Activated naive CD8-positive, alpha-beta T cell treated with anti-CD3 and anti-CD28 coated beads, Interleukin-2, amount 50 U/mL, for 24 hours (primary cell): ENCODE measurements around the gene MRPL9.
"Not testable (repeated sequence)": the region's sequence is repeated elsewhere in the genome, so short reads cannot be mapped to it uniquely, and the experiment has no call there.

ENCODE experiments used
- ATAC-seq: fragments of 150-1000 bp; cut with Tn5 transposase; one replicate; pipeline ENCODE4 v1.10.0; 2021
- DNase-seq: peaks from one replicate; pipeline ENCODE4 v3.0.0; 2021
- H3K27ac Mint-ChIP-seq: one replicate; pipeline ENCODE4 v1.8.0; 2021; ENCODE audit warnings: mild to moderate bottlenecking, mixed read lengths
- H3K27me3 Mint-ChIP-seq: one replicate; pipeline ENCODE4 v1.8.0; 2021; ENCODE audit warnings: mixed read lengths
- H3K36me3 Mint-ChIP-seq: one replicate; pipeline ENCODE4 v1.8.0; 2021; ENCODE audit warnings: low read depth, mixed read lengths
- H3K4me1 Mint-ChIP-seq: one replicate; pipeline ENCODE4 v1.8.0; 2021; ENCODE audit warnings: mixed read lengths
- H3K4me3 Mint-ChIP-seq: one replicate; pipeline ENCODE4 v1.8.0; 2021; ENCODE audit warnings: mild to moderate bottlenecking, moderate library complexity, mixed read lengths
- H3K9me3 Mint-ChIP-seq: one replicate; pipeline ENCODE4 v1.8.0; 2021; ENCODE audit warnings: mixed read lengths

Gene MRPL9

GRCh38 chr1:151799179-151800022 is 36.1 kb upstream of the MRPL9 start:
- H3K36me3 Mint-ChIP-seq = no peaks in the 10 kb centered on the region
- ATAC-seq (no peak), DNase-seq (no peak)
- no peaks in the 10 kb centered on the region for H3K9me3 Mint-ChIP-seq
- H3K4me1 Mint-ChIP-seq = peaks cover 8% of the 10 kb centered on the region
- H3K27me3 Mint-ChIP-seq = peaks cover 4% of the 10 kb centered on the region
- no peak overlapping the region for H3K4me3 Mint-ChIP-seq
- no peak overlapping the region for H3K27ac Mint-ChIP-seq

GRCh38 chr1:151798571-151798970 is 35.3 kb upstream of the MRPL9 start:
- Mint-ChIP-seq H3K36me3 (no peaks in the 10 kb centered on the region), H3K27me3 (peaks cover 4% of the 10 kb centered on the region), H3K9me3 (no peaks in the 10 kb centered on the region), H3K4me1 (peaks cover 8% of the 10 kb centered on the region), H3K4me3 (no peak overlapping the region), H3K27ac (no peak overlapping the region)
- ATAC-seq = no peak
- no peak for DNase-seq

GRCh38 chr1:151790940-151791651 is 27.8 kb upstream of the MRPL9 start:
- Mint-ChIP-seq H3K4me3 (peak overlapping the region; percentile 100), H3K27ac (peak overlapping the region; percentile 98), H3K36me3 (peaks cover 8% of the 10 kb centered on the region), H3K9me3 (no peaks in the 10 kb centered on the region), H3K4me1 (peaks cover 27% of the 10 kb centered on the region), H3K27me3 (peaks cover 3% of the 10 kb centered on the region)
- ATAC-seq (no peak), DNase-seq (peak; percentile 25)

GRCh38 chr1:151790071-151790939 is 27.0 kb upstream of the MRPL9 start, which contains the start of gene TDRKH:
Gene TDRKH (minus strand): TSS chr1:151790500. CDS start chr1:151783022, 7,478 bp downstream.
- peak within 1 kb of the TSS; percentile 98 for H3K27ac Mint-ChIP-seq
- DNase-seq = peak; percentile 98
- peak; percentile 99 for ATAC-seq
- H3K9me3 Mint-ChIP-seq = no peaks in the 10 kb centered on the region
- H3K27me3 Mint-ChIP-seq = peaks cover 3% of the 10 kb centered on the region
- H3K4me1 Mint-ChIP-seq = peaks cover 27% of the 10 kb centered on the region
- H3K36me3 Mint-ChIP-seq = peaks cover 8% of the 10 kb centered on the region
- peak within 1 kb of the TSS; percentile 100 for H3K4me3 Mint-ChIP-seq

- ATAC-seq = no peak
- no peaks in the 10 kb centered on the region for H3K9me3 Mint-ChIP-seq
- no peak overlapping the region for H3K4me3 Mint-ChIP-seq
- H3K4me1 Mint-ChIP-seq = peaks cover 27% of the 10 kb centered on the region
- no peak for DNase-seq
- no peak overlapping the region for H3K27ac Mint-ChIP-seq
- H3K36me3 Mint-ChIP-seq = peaks cover 8% of the 10 kb centered on the region
- H3K27me3 Mint-ChIP-seq = peaks cover 3% of the 10 kb centered on the region
These were observed 24.4 kb upstream of the MRPL9 start for GRCh38 chr1:151787689-151788088.

GRCh38 chr1:151783796-151784195 is 20.5 kb upstream of the MRPL9 start:
- Mint-ChIP-seq H3K36me3 (no peaks in the 10 kb centered on the region), H3K27ac (no peak overlapping the region), H3K9me3 (no peaks in the 10 kb centered on the region), H3K4me3 (no peak overlapping the region), H3K4me1 (no peaks in the 10 kb centered on the region), H3K27me3 (no peaks in the 10 kb centered on the region)
- no peak for ATAC-seq
- DNase-seq = no peak

GRCh38 chr1:151782741-151783140 is 19.4 kb upstream of the MRPL9 start:
- no peaks in the 10 kb centered on the region for H3K36me3 Mint-ChIP-seq
- no peaks in the 10 kb centered on the region for H3K9me3 Mint-ChIP-seq
- no peak for DNase-seq
- no peak overlapping the region for H3K27ac Mint-ChIP-seq
- no peak for ATAC-seq
- H3K4me1 Mint-ChIP-seq = no peaks in the 10 kb centered on the region
- no peaks in the 10 kb centered on the region for H3K27me3 Mint-ChIP-seq
- no peak overlapping the region for H3K4me3 Mint-ChIP-seq

- H3K27ac Mint-ChIP-seq, ATAC-seq, H3K4me3 Mint-ChIP-seq, H3K27me3 Mint-ChIP-seq, DNase-seq, H3K9me3 Mint-ChIP-seq, H3K36me3 Mint-ChIP-seq, H3K4me1 Mint-ChIP-seq: not testable (repeated sequence)
These were observed 18.7 kb upstream of the MRPL9 start for GRCh38 chr1:151782026-151782425.

GRCh38 chr1:151780736-151781135 is 17.4 kb upstream of the MRPL9 start:
- not testable (repeated sequence) for H3K27ac Mint-ChIP-seq

GRCh38 chr1:151779852-151780251 is 16.6 kb upstream of the MRPL9 start:
- Mint-ChIP-seq H3K9me3 (no peaks in the 10 kb centered on the region), H3K4me1 (no peaks in the 10 kb centered on the region), H3K27me3 (no peaks in the 10 kb centered on the region), H3K4me3 (no peak overlapping the region), H3K27ac (no peak overlapping the region), H3K36me3 (no peaks in the 10 kb centered on the region)
- no peak for DNase-seq
- no peak for ATAC-seq

More at GRCh38 chr1:151780736-151781135, 17.4 kb upstream of the MRPL9 start:
- not testable (repeated sequence) for H3K27me3 Mint-ChIP-seq, ATAC-seq, H3K4me1 Mint-ChIP-seq, H3K36me3 Mint-ChIP-seq, DNase-seq, H3K9me3 Mint-ChIP-seq, H3K4me3 Mint-ChIP-seq

GRCh38 chr1:151777317-151777716 is 14.0 kb upstream of the MRPL9 start:
- H3K27ac Mint-ChIP-seq = no peak overlapping the region
- no peak overlapping the region for H3K4me3 Mint-ChIP-seq
- H3K9me3 Mint-ChIP-seq = no peaks in the 10 kb centered on the region
- no peak for DNase-seq
- H3K4me1 Mint-ChIP-seq = no peaks in the 10 kb centered on the region
- H3K36me3 Mint-ChIP-seq = no peaks in the 10 kb centered on the region
- ATAC-seq = no peak
- H3K27me3 Mint-ChIP-seq = no peaks in the 10 kb centered on the region

GRCh38 chr1:151776665-151777062 is 13.4 kb upstream of the MRPL9 start:
- ATAC-seq (no peak), DNase-seq (no peak)
- no peak overlapping the region for H3K4me3 Mint-ChIP-seq
- no peaks in the 10 kb centered on the region for H3K9me3 Mint-ChIP-seq
- no peaks in the 10 kb centered on the region for H3K4me1 Mint-ChIP-seq
- H3K27me3 Mint-ChIP-seq = no peaks in the 10 kb centered on the region
- H3K36me3 Mint-ChIP-seq = no peaks in the 10 kb centered on the region
- H3K27ac Mint-ChIP-seq = no peak overlapping the region

- H3K9me3 Mint-ChIP-seq = no peaks in the 10 kb centered on the region
- H3K27ac Mint-ChIP-seq = no peak overlapping the region
- DNase-seq (no peak), ATAC-seq (no peak)
- H3K36me3 Mint-ChIP-seq = no peaks in the 10 kb centered on the region
- H3K4me1 Mint-ChIP-seq = no peaks in the 10 kb centered on the region
- no peaks in the 10 kb centered on the region for H3K27me3 Mint-ChIP-seq
- H3K4me3 Mint-ChIP-seq = no peak overlapping the region
These were observed 12.8 kb upstream of the MRPL9 start for GRCh38 chr1:151775894-151776664.
